Measurements from ENCODE around the gene PDF.
"Not testable (repeated sequence)": the region's sequence is repeated elsewhere in the genome, so short reads cannot be mapped to it uniquely, and the experiment has no call there.

PDF gene

GRCh38 chr16:69301861-69302260, 28.5 kb downstream of the PDF start:
- no peaks in the 10 kb centered on the region for H3K4me1 ChIP-seq (ENCODE audit: control insufficient read depth, insufficient read depth, low read length)
- H3K9ac ChIP-seq (ENCODE audit: low read length in 2 of 2): no peak overlapping the region
- no peaks in the 10 kb centered on the region for H3K9me3 ChIP-seq (ENCODE audit: control insufficient read depth in 2 of 2, low read length in 2 of 2)
- H3K36me3 ChIP-seq (ENCODE audit: control insufficient read depth in 2 of 2, insufficient read depth in 2 of 2, low read length in 2 of 2): peaks cover 7 to 22% of the 10 kb centered on the region in 2 donors
- H3K4me3 ChIP-seq (ENCODE audit: low read length in 2 of 2): no peak overlapping the region
- H3K27me3 ChIP-seq (ENCODE audit: control insufficient read depth in 1 of 2, insufficient read depth in 2 of 2, low read length in 2 of 2): no peaks in the 10 kb centered on the region
- no peak overlapping the region for H3K27ac ChIP-seq (ENCODE audit: low read length)

- no peaks in the 10 kb centered on the region for H3K27me3 ChIP-seq (ENCODE audit: control insufficient read depth in 1 of 2, insufficient read depth in 2 of 2, low read length in 2 of 2)
- no peak overlapping the region for H3K27ac ChIP-seq (ENCODE audit: low read length)
- H3K9me3 ChIP-seq (ENCODE audit: control insufficient read depth in 2 of 2, low read length in 2 of 2): no peaks in the 10 kb centered on the region
- peaks cover 7 to 22% of the 10 kb centered on the region in 2 donors for H3K36me3 ChIP-seq (ENCODE audit: control insufficient read depth in 2 of 2, insufficient read depth in 2 of 2, low read length in 2 of 2)
- no peaks in the 10 kb centered on the region for H3K4me1 ChIP-seq (ENCODE audit: control insufficient read depth, insufficient read depth, low read length)
- H3K4me3 ChIP-seq (ENCODE audit: low read length in 2 of 2): no peak overlapping the region
- H3K9ac ChIP-seq (ENCODE audit: low read length in 2 of 2): no peak overlapping the region
Observed at GRCh38 chr16:69301187-69301586, 29.2 kb downstream of the PDF start.

- H3K9ac ChIP-seq (ENCODE audit: low read length in 2 of 2): no peak overlapping the region
- H3K9me3 ChIP-seq (ENCODE audit: control insufficient read depth in 2 of 2, low read length in 2 of 2): no peaks in the 10 kb centered on the region
- H3K4me3 ChIP-seq (ENCODE audit: low read length in 2 of 2): no peak overlapping the region
- no peaks in the 10 kb centered on the region for H3K27me3 ChIP-seq (ENCODE audit: control insufficient read depth in 1 of 2, insufficient read depth in 2 of 2, low read length in 2 of 2)
- H3K27ac ChIP-seq (ENCODE audit: low read length): no peak overlapping the region
- H3K36me3 ChIP-seq (ENCODE audit: control insufficient read depth in 2 of 2, insufficient read depth in 2 of 2, low read length in 2 of 2): peaks cover 7 to 20% of the 10 kb centered on the region in 2 donors
- no peaks in the 10 kb centered on the region for H3K4me1 ChIP-seq (ENCODE audit: control insufficient read depth, insufficient read depth, low read length)
Observed at GRCh38 chr16:69298261-69298660, 32.1 kb downstream of the PDF start.

- H3K4me1 ChIP-seq (ENCODE audit: control insufficient read depth, insufficient read depth, low read length): not testable (repeated sequence)
Observed at GRCh38 chr16:69296771-69297170, 33.6 kb downstream of the PDF start.

GRCh38 chr16:69294051-69294450, 36.3 kb downstream of the PDF start:
- no peaks in the 10 kb centered on the region for H3K36me3 ChIP-seq (ENCODE audit: control insufficient read depth in 2 of 2, insufficient read depth in 2 of 2, low read length in 2 of 2)
- no peaks in the 10 kb centered on the region for H3K27me3 ChIP-seq (ENCODE audit: control insufficient read depth in 1 of 2, insufficient read depth in 2 of 2, low read length in 2 of 2)
- no peaks in the 10 kb centered on the region for H3K4me1 ChIP-seq (ENCODE audit: control insufficient read depth, insufficient read depth, low read length)
- no peak overlapping the region for H3K27ac ChIP-seq (ENCODE audit: low read length)
- no peak overlapping the region for H3K9ac ChIP-seq (ENCODE audit: low read length in 2 of 2)
- no peaks in the 10 kb centered on the region for H3K9me3 ChIP-seq (ENCODE audit: control insufficient read depth in 2 of 2, low read length in 2 of 2)
- no peak overlapping the region for H3K4me3 ChIP-seq (ENCODE audit: low read length in 2 of 2)

More at GRCh38 chr16:69296771-69297170, 33.6 kb downstream of the PDF start:
- not testable (repeated sequence) for H3K4me3 ChIP-seq (ENCODE audit: low read length in 2 of 2); H3K9me3 ChIP-seq (ENCODE audit: control insufficient read depth in 2 of 2, low read length in 2 of 2); H3K27ac ChIP-seq (ENCODE audit: low read length); H3K27me3 ChIP-seq (ENCODE audit: control insufficient read depth in 1 of 2, insufficient read depth in 2 of 2, low read length in 2 of 2); H3K9ac ChIP-seq (ENCODE audit: low read length in 2 of 2)
- H3K36me3 ChIP-seq (ENCODE audit: control insufficient read depth in 2 of 2, insufficient read depth in 2 of 2, low read length in 2 of 2): peaks cover 7 to 17% of the 10 kb centered on the region in 2 donors

GRCh38 chr16:69293401-69293800, 37.0 kb downstream of the PDF start:
- Histone ChIP-seq H3K9me3 (ENCODE audit: control insufficient read depth in 2 of 2, low read length in 2 of 2) (no peaks in the 10 kb centered on the region), H3K27ac (ENCODE audit: low read length) (no peak overlapping the region), H3K27me3 (ENCODE audit: control insufficient read depth in 1 of 2, insufficient read depth in 2 of 2, low read length in 2 of 2) (no peaks in the 10 kb centered on the region), H3K36me3 (ENCODE audit: control insufficient read depth in 2 of 2, insufficient read depth in 2 of 2, low read length in 2 of 2) (no peaks in the 10 kb centered on the region), H3K4me3 (ENCODE audit: low read length in 2 of 2) (no peak overlapping the region), H3K9ac (ENCODE audit: low read length in 2 of 2) (no peak overlapping the region), H3K4me1 (ENCODE audit: control insufficient read depth, insufficient read depth, low read length) (no peaks in the 10 kb centered on the region)

- not testable (repeated sequence) for H3K27ac ChIP-seq (ENCODE audit: low read length); H3K9me3 ChIP-seq (ENCODE audit: control insufficient read depth in 2 of 2, low read length in 2 of 2); H3K4me3 ChIP-seq (ENCODE audit: low read length in 2 of 2); H3K4me1 ChIP-seq (ENCODE audit: control insufficient read depth, insufficient read depth, low read length); H3K36me3 ChIP-seq (ENCODE audit: control insufficient read depth in 2 of 2, insufficient read depth in 2 of 2, low read length in 2 of 2); H3K27me3 ChIP-seq (ENCODE audit: control insufficient read depth in 1 of 2, insufficient read depth in 2 of 2, low read length in 2 of 2); H3K9ac ChIP-seq (ENCODE audit: low read length in 2 of 2)
Observed at GRCh38 chr16:69291657-69292056, 38.7 kb downstream of the PDF start.

- H3K9ac ChIP-seq (ENCODE audit: low read length in 2 of 2): no peak overlapping the region
- H3K9me3 ChIP-seq (ENCODE audit: control insufficient read depth in 2 of 2, low read length in 2 of 2): no peaks in the 10 kb centered on the region
- peaks cover 0 to 5% of the 10 kb centered on the region in 2 donors for H3K36me3 ChIP-seq (ENCODE audit: control insufficient read depth in 2 of 2, insufficient read depth in 2 of 2, low read length in 2 of 2)
- H3K27me3 ChIP-seq (ENCODE audit: control insufficient read depth in 1 of 2, insufficient read depth in 2 of 2, low read length in 2 of 2): no peaks in the 10 kb centered on the region
- no peak overlapping the region for H3K27ac ChIP-seq (ENCODE audit: low read length)
- no peak overlapping the region for H3K4me3 ChIP-seq (ENCODE audit: low read length in 2 of 2)
- H3K4me1 ChIP-seq (ENCODE audit: control insufficient read depth, insufficient read depth, low read length): no peaks in the 10 kb centered on the region
Observed at GRCh38 chr16:69286941-69287713, 43.3 kb downstream of the PDF start.

GRCh38 chr16:69285240-69285639, 45.1 kb downstream of the PDF start:
- H3K27ac ChIP-seq (ENCODE audit: low read length): no peak overlapping the region

GRCh38 chr16:69283851-69284250, 46.5 kb downstream of the PDF start:
- Histone ChIP-seq H3K4me3 (ENCODE audit: low read length in 2 of 2) (no peak overlapping the region), H3K27me3 (ENCODE audit: control insufficient read depth in 1 of 2, insufficient read depth in 2 of 2, low read length in 2 of 2) (no peaks in the 10 kb centered on the region), H3K9ac (ENCODE audit: low read length in 2 of 2) (no peak overlapping the region), H3K4me1 (ENCODE audit: control insufficient read depth, insufficient read depth, low read length) (no peaks in the 10 kb centered on the region), H3K27ac (ENCODE audit: low read length) (no peak overlapping the region), H3K36me3 (ENCODE audit: control insufficient read depth in 2 of 2, insufficient read depth in 2 of 2, low read length in 2 of 2) (peaks cover 0 to 5% of the 10 kb centered on the region in 2 donors), H3K9me3 (ENCODE audit: control insufficient read depth in 2 of 2, low read length in 2 of 2) (no peaks in the 10 kb centered on the region)

More at GRCh38 chr16:69285240-69285639, 45.1 kb downstream of the PDF start:
- H3K4me1 ChIP-seq (ENCODE audit: control insufficient read depth, insufficient read depth, low read length): no peaks in the 10 kb centered on the region
- H3K4me3 ChIP-seq (ENCODE audit: low read length in 2 of 2): no peak overlapping the region
- H3K9me3 ChIP-seq (ENCODE audit: control insufficient read depth in 2 of 2, low read length in 2 of 2): no peaks in the 10 kb centered on the region
- H3K27me3 ChIP-seq (ENCODE audit: control insufficient read depth in 1 of 2, insufficient read depth in 2 of 2, low read length in 2 of 2): no peaks in the 10 kb centered on the region
- no peak overlapping the region for H3K9ac ChIP-seq (ENCODE audit: low read length in 2 of 2)
- peaks cover 0 to 5% of the 10 kb centered on the region in 2 donors for H3K36me3 ChIP-seq (ENCODE audit: control insufficient read depth in 2 of 2, insufficient read depth in 2 of 2, low read length in 2 of 2)

- no peak overlapping the region for H3K27ac ChIP-seq (ENCODE audit: low read length)
- H3K27me3 ChIP-seq (ENCODE audit: control insufficient read depth in 1 of 2, insufficient read depth in 2 of 2, low read length in 2 of 2): no peaks in the 10 kb centered on the region
- H3K36me3 ChIP-seq (ENCODE audit: control insufficient read depth in 2 of 2, insufficient read depth in 2 of 2, low read length in 2 of 2): no peaks in the 10 kb centered on the region
Observed at GRCh38 chr16:69277413-69277812, 53.0 kb downstream of the PDF start.

More at GRCh38 chr16:69277413-69277812, 53.0 kb downstream of the PDF start:
- Histone ChIP-seq H3K9me3 (ENCODE audit: control insufficient read depth in 2 of 2, low read length in 2 of 2) (no peaks in the 10 kb centered on the region), H3K9ac (ENCODE audit: low read length in 2 of 2) (no peak overlapping the region), H3K4me1 (ENCODE audit: control insufficient read depth, insufficient read depth, low read length) (peaks cover 6% of the 10 kb centered on the region), H3K4me3 (ENCODE audit: low read length in 2 of 2) (no peak overlapping the region)
